Measurements from ENCODE around the gene JAML.

DNA sequence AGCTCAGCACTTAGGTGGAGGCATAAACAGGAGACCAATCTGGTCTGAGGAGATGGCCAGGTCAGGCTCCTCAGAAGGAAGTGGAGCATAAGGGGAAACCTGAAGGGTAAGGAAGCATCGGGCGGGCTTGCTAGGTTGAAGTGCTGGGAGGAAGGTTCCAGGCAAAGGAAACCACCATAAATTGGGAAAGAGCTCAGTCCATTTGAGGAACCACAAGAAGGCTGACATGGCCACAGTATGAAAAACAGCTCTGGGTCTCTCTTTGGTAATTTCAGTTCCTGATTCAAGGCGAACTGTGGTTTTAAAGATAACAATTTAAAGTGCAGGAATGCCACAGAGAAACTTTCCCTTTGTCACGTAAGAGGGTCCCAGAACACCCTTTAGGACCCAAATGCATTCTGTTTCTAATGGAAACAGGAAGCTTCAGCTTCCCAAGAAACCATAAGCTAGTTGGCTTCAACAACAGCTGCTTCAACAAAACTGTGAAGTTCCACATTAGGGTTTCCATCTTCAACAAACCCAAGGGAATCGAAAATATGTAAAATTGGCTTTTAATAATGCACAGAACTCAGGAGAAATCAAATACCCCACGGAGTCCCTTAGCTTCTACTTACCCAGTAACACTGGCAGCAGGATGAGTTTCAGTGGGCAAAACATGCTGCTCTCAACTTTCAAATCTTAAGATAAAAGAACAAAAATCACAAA, 10.4 kb downstream of the JAML start:
- TF ChIP-seq GATA2 (IDR thresholded peaks at IDR 0.05; ENCODE audit: low read depth, low read length): no peak
- TF ChIP-seq GATA3 (IDR thresholded peaks at IDR 0.05; ENCODE audit: low read depth, low read length): no peak

Measured in SH-SY5Y (cell line).